ENCODE data around the gene CREB5.

The CREB5 gene

GRCh38 chr7:28423112-28423511 is 10.8 kb downstream of the CREB5 start:
- Histone ChIP-seq H3K27ac (ENCODE audit: poor library complexity, severe bottlenecking) (no peak overlapping the region), H3K27me3 (ENCODE audit: insufficient read depth, poor library complexity, severe bottlenecking) (no peaks in the 10 kb centered on the region), H3K4me3 (ENCODE audit: severe bottlenecking) (no peak overlapping the region), H3K4me1 (ENCODE audit: insufficient read depth, poor library complexity, severe bottlenecking) (peaks cover 6% of the 10 kb centered on the region), H3K36me3 (ENCODE audit: low read depth) (no peaks in the 10 kb centered on the region), H3K9me3 (ENCODE audit: severe bottlenecking) (no peaks in the 10 kb centered on the region)
- no peak for TF ChIP-seq CTCF (IDR thresholded peaks at IDR 0.05; ENCODE audit: poor library complexity, severe bottlenecking)
- DNase-seq (ENCODE audit: low spot score) (no peak), ATAC-seq (ENCODE audit: low read depth) (no peak)

DNA sequence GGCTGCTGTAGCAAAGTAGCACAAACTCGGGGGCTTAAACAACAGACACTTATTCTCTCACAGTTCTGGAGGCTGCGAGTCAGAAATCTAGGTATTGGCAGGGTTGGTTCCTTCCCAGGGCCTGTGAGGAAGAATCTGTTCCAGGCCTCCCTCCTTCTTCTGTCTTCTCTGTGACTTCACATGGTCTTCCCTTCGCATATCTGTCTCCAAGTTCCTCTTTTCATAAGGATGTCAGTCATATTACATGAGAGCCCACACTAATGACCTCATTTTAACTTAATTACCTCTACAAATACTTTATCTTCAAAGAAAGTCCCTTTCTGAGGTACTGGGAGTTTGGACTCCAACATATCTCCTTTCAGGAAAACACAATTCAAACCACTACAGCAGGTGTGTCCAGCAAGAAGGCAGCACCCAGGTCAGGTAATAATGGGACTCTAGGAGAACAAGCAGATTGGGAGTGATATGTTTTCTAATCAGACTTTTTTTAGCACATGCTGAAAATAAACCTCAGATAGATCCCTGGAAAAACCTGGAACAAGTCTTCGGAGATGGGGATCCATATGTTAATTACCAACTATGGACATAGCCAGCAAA is 11.7 kb downstream of the CREB5 start:
- H3K4me1 ChIP-seq (ENCODE audit: insufficient read depth, poor library complexity, severe bottlenecking) = peaks cover 6% of the 10 kb centered on the region
- no peak for TF ChIP-seq CTCF (IDR thresholded peaks at IDR 0.05; ENCODE audit: poor library complexity, severe bottlenecking)
- no peak for ATAC-seq (ENCODE audit: low read depth)
- no peak for DNase-seq (ENCODE audit: low spot score)
- H3K36me3 ChIP-seq (ENCODE audit: low read depth) = no peaks in the 10 kb centered on the region
- no peaks in the 10 kb centered on the region for H3K27me3 ChIP-seq (ENCODE audit: insufficient read depth, poor library complexity, severe bottlenecking)
- H3K27ac ChIP-seq (ENCODE audit: poor library complexity, severe bottlenecking) = no peak overlapping the region
- no peaks in the 10 kb centered on the region for H3K9me3 ChIP-seq (ENCODE audit: severe bottlenecking)
- H3K4me3 ChIP-seq (ENCODE audit: severe bottlenecking) = no peak overlapping the region

DNA sequence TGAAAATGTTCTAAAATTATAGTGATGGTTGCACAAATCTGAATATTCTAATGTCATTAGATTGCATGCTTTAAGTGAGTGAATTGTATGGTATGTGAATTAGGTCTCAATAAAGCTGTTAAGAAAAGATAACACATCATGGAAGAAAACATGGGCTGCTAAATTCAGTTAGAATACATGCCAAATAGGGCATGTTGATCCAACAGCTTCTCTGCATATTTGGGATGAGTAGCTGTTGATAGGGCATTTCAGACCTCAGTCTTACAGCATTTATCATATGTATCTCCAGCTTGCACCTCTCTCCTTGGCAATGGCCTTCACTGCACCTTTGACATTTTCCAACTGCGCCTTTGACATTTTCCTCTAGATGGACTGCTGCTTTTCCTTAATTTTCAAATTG is 13.2 kb downstream of the CREB5 start:
- no peaks in the 10 kb centered on the region for H3K9me3 ChIP-seq (ENCODE audit: severe bottlenecking)
- no peaks in the 10 kb centered on the region for H3K27me3 ChIP-seq (ENCODE audit: insufficient read depth, poor library complexity, severe bottlenecking)
- ATAC-seq (ENCODE audit: low read depth) (no peak), DNase-seq (ENCODE audit: low spot score) (no peak)
- no peak for TF ChIP-seq CTCF (IDR thresholded peaks at IDR 0.05; ENCODE audit: poor library complexity, severe bottlenecking)
- H3K27ac ChIP-seq (ENCODE audit: poor library complexity, severe bottlenecking) = no peak overlapping the region
- no peaks in the 10 kb centered on the region for H3K4me1 ChIP-seq (ENCODE audit: insufficient read depth, poor library complexity, severe bottlenecking)
- H3K4me3 ChIP-seq (ENCODE audit: severe bottlenecking) = no peak overlapping the region
- no peaks in the 10 kb centered on the region for H3K36me3 ChIP-seq (ENCODE audit: low read depth)

GRCh38 chr7:28427236-28427635 is 14.9 kb downstream of the CREB5 start:
- TF ChIP-seq CTCF (IDR thresholded peaks at IDR 0.05; ENCODE audit: poor library complexity, severe bottlenecking) = no peak
- no peaks in the 10 kb centered on the region for H3K36me3 ChIP-seq (ENCODE audit: low read depth)
- H3K9me3 ChIP-seq (ENCODE audit: severe bottlenecking) = no peaks in the 10 kb centered on the region
- H3K27ac ChIP-seq (ENCODE audit: poor library complexity, severe bottlenecking) = no peak overlapping the region
- DNase-seq (ENCODE audit: low spot score) (no peak), ATAC-seq (ENCODE audit: low read depth) (no peak)
- no peaks in the 10 kb centered on the region for H3K4me1 ChIP-seq (ENCODE audit: insufficient read depth, poor library complexity, severe bottlenecking)
- H3K27me3 ChIP-seq (ENCODE audit: insufficient read depth, poor library complexity, severe bottlenecking) = no peaks in the 10 kb centered on the region
- H3K4me3 ChIP-seq (ENCODE audit: severe bottlenecking) = no peak overlapping the region

DNA sequence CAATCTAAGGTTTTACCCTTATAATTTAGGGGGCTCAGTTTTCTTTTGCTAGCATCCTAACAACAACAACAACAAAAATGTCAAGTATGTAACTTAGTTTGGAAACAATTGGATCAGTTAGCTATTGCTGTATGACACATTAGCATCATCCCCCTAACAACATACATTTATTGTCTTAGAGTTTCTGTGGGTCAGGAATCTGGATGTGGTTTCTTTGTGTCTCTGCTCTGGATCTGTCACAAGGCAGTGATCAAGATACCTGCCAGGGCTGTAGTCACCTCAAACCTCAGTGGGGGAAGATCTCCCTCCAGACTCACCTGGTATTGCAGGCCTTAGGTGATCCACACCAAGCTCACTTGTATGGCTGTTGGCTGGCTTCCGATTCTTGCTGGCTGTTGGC is 18.3 kb downstream of the CREB5 start:
- H3K36me3 ChIP-seq (ENCODE audit: low read depth) = no peaks in the 10 kb centered on the region
- TF ChIP-seq CTCF (IDR thresholded peaks at IDR 0.05; ENCODE audit: poor library complexity, severe bottlenecking) = no peak
- H3K27me3 ChIP-seq (ENCODE audit: insufficient read depth, poor library complexity, severe bottlenecking) = no peaks in the 10 kb centered on the region
- H3K9me3 ChIP-seq (ENCODE audit: severe bottlenecking) = no peaks in the 10 kb centered on the region
- ATAC-seq (ENCODE audit: low read depth) (no peak), DNase-seq (ENCODE audit: low spot score) (no peak)
- H3K4me1 ChIP-seq (ENCODE audit: insufficient read depth, poor library complexity, severe bottlenecking) = no peaks in the 10 kb centered on the region
- no peak overlapping the region for H3K4me3 ChIP-seq (ENCODE audit: severe bottlenecking)
- no peak overlapping the region for H3K27ac ChIP-seq (ENCODE audit: poor library complexity, severe bottlenecking)

All from RWPE2 (cell line).